GM23338 (cell line): Measurements from ENCODE around the gene FGD4. TPM values are rescaled to one million over a fixed set of nuclear protein-coding genes. Genes with fewer than 3 reads are reported as not detected.

Source experiments
- ATAC-seq: fragments of 200-7000 bp; cut with Tn5 transposase; 3 replicates; pipeline ENCODE4 v1.9.1; 2020
- DNase-seq: peaks from one replicate; pipeline ENCODE4 v3.0.0-alpha.2; 2015; ENCODE audit warnings: low spot score
- H2AFZ ChIP-seq: fragments of 200-600 bp; sonication (generic); 2 replicates; pipeline ENCODE4 v1.8.0; 2016; ENCODE audit warnings: antibody characterized with exemption, mild to moderate bottlenecking, moderate library complexity
- H3F3A ChIP-seq: fragments of 200-600 bp; sonication (generic); replicated peaks from 2 replicates; pipeline ENCODE4 v1.8.0; 2017; ENCODE audit warnings: antibody characterized with exemption, mixed run types, low read depth
- H3K27ac ChIP-seq: fragments of 200-600 bp; sonication (generic); 2 replicates; pipeline ENCODE4 v1.6.1; 2016; ENCODE audit warnings: low read depth
- H3K27me3 ChIP-seq: fragments of 200-600 bp; sonication (generic); 2 replicates; pipeline ENCODE4 v1.8.0; 2016; ENCODE audit warnings: mild to moderate bottlenecking, mixed run types, moderate library complexity; ENCODE audit not compliant: insufficient read depth
- H3K36me3 ChIP-seq: fragments of 200-600 bp; sonication (generic); 2 replicates; pipeline ENCODE4 v1.8.0; 2016; ENCODE audit warnings: mild to moderate bottlenecking; ENCODE audit not compliant: insufficient read depth
- H3K4me1 ChIP-seq: fragments of 200-600 bp; sonication (generic); 2 replicates; pipeline ENCODE4 v1.8.0; 2016; ENCODE audit warnings: mild to moderate bottlenecking, moderate library complexity; ENCODE audit not compliant: insufficient read depth
- H3K4me2 ChIP-seq: fragments of 200-600 bp; sonication (generic); 2 replicates; pipeline ENCODE4 v1.7.1; 2017; ENCODE audit warnings: mixed run types
- H3K4me3 ChIP-seq: fragments of 200-600 bp; sonication (generic); 2 replicates; pipeline ENCODE4 v1.6.1; 2016; ENCODE audit warnings: mixed run types
- H3K79me2 ChIP-seq: fragments of 200-600 bp; sonication (generic); replicated peaks from 2 replicates; pipeline ENCODE4 v1.8.0; 2017; ENCODE audit warnings: mild to moderate bottlenecking; ENCODE audit not compliant: insufficient read depth
- H3K9me2 ChIP-seq: fragments of 200-600 bp; sonication (generic); 2 replicates; pipeline ENCODE4 v1.8.0; 2017; ENCODE audit not compliant: insufficient read depth
- H4K20me1 ChIP-seq: fragments of 200-600 bp; sonication (generic); replicated peaks from 2 replicates; pipeline ENCODE4 v1.8.0; 2017; ENCODE audit warnings: mild to moderate bottlenecking; ENCODE audit not compliant: insufficient read depth
- H3K27ac Mint-ChIP-seq: 2 replicates; pipeline ENCODE4 v1.8.0; 2020; ENCODE audit warnings: inconsistent platforms, mild to moderate bottlenecking, moderate library complexity, mixed read lengths
- H3K27me3 Mint-ChIP-seq: 3 replicates; pipeline ENCODE4 v1.8.0; 2022; ENCODE audit warnings: low read depth, mild to moderate bottlenecking, moderate library complexity, mixed read lengths, inconsistent platforms; ENCODE audit not compliant: insufficient read depth, poor library complexity
- H3K36me3 Mint-ChIP-seq: 3 replicates; pipeline ENCODE4 v1.8.0; 2021; ENCODE audit warnings: low read depth, mild to moderate bottlenecking, inconsistent platforms, moderate library complexity, mixed read lengths
- H3K4me1 Mint-ChIP-seq: 3 replicates; pipeline ENCODE4 v1.8.0; 2020; ENCODE audit warnings: mild to moderate bottlenecking, inconsistent platforms, mixed read lengths
- H3K4me3 Mint-ChIP-seq: 3 replicates; pipeline ENCODE4 v1.8.0; 2021; ENCODE audit warnings: moderate library complexity, mild to moderate bottlenecking, inconsistent platforms, mixed read lengths
- H3K9me3 Mint-ChIP-seq: 3 replicates; pipeline ENCODE4 v1.8.0; 2020; ENCODE audit warnings: moderate library complexity, mild to moderate bottlenecking, inconsistent platforms, mixed read lengths
- CREB1 ChIP-seq: fragments of 250-450 bp; sonication (Bioruptor Pico); IDR thresholded peaks from 2 replicates; pipeline ENCODE4 v1.5.0; 2020; ENCODE audit warnings: low read depth, mild to moderate bottlenecking, moderate library complexity
- CTCF ChIP-seq, 2 experiments: fragments of 200-600 bp in 1 of 2; sonication (generic) in 1 of 2; conservative IDR thresholded peaks; 2 replicates each; pipeline versions ENCODE4 v1.5.1 to v1.6.1; 2016 to 2017; ENCODE audit warnings: antibody characterized with exemption in 2 of 2, low read depth in 2 of 2, mild to moderate bottlenecking in 2 of 2, moderate library complexity in 1 of 2
- ETS1 ChIP-seq: IDR thresholded peaks from 2 replicates; pipeline ENCODE4 v1.6.1; 2016; ENCODE audit warnings: antibody characterized with exemption
- EZH2 ChIP-seq: fragments of 200-600 bp; sonication (generic); IDR thresholded peaks from one replicate; pipeline ENCODE4 v1.8.0; 2017; ENCODE audit warnings: antibody characterized with exemption, mild to moderate bottlenecking, low read depth; ENCODE audit not compliant: unreplicated experiment
- EZH2phosphoT487 ChIP-seq: fragments of 200-600 bp; sonication (generic); IDR thresholded peaks from one replicate; pipeline ENCODE4 v1.8.1; 2018; ENCODE audit warnings: antibody characterized with exemption; ENCODE audit not compliant: unreplicated experiment
- JUNB ChIP-seq: IDR thresholded peaks from one replicate; pipeline ENCODE4 v1.6.1; 2016; ENCODE audit warnings: antibody characterized with exemption; ENCODE audit not compliant: unreplicated experiment
- NANOG ChIP-seq: IDR thresholded peaks from 2 replicates; pipeline ENCODE4 v1.6.1; 2016; ENCODE audit warnings: antibody characterized with exemption, borderline replicate concordance
- POLR2AphosphoS5 ChIP-seq: IDR thresholded peaks from 2 replicates; pipeline ENCODE4 v1.6.1; 2016; ENCODE audit warnings: antibody characterized with exemption, low read depth
- REST ChIP-seq: IDR thresholded peaks from one replicate; pipeline ENCODE4 v1.6.1; 2018; ENCODE audit warnings: antibody characterized with exemption; ENCODE audit not compliant: unreplicated experiment
- STAT1 ChIP-seq: IDR thresholded peaks from one replicate; pipeline ENCODE4 v1.6.1; 2016; ENCODE audit warnings: antibody characterized with exemption; ENCODE audit not compliant: unreplicated experiment
- ZNF114 ChIP-seq: fragments of 250-450 bp; sonication (Bioruptor Pico); IDR thresholded peaks from 2 replicates; pipeline ENCODE4 v1.5.0; 2020; ENCODE audit warnings: mild to moderate bottlenecking, moderate library complexity
- ZNF331 ChIP-seq: fragments of 250-450 bp; sonication (Bioruptor Pico); IDR thresholded peaks from 2 replicates; pipeline ENCODE4 v1.5.0; 2020; ENCODE audit warnings: low read depth, mild to moderate bottlenecking, moderate library complexity
- polyA plus RNA-seq: library from polyadenylated mRNA; unstranded; fragments of >200 nt; fragmentation: Nextera tagmentation; extraction: Ambion mirVana; gene quantifications from 2 replicates; pipeline ENCODE4 v1.2.1, GENCODE V29; 2016
- total RNA-seq: library from RNA; depleted of rRNA; stranded (reverse); fragments of >200 nt; shearing (Covaris generic); gene quantifications from 2 replicates; pipeline ENCODE4 v1.2.3, GENCODE V29; 2014

Gene FGD4
- total and polyA plus RNA-seq, 2 experiments from 2014 or later, result 24.3 to 54.3 TPM

GRCh38 chr12:32583534-32583933 lies 184.2 kb downstream of the FGD4 start (continued):
- TF ChIP-seq REST, result no peak

- H3K27ac ChIP-seq, result peak overlapping the region; percentile 73; the same call in 1 of the 2 replicates
- DNase-seq (no peak), ATAC-seq (peak; percentile 60)
- no peak overlapping the region for H2AFZ ChIP-seq
- no peaks in the 10 kb centered on the region for H3F3A ChIP-seq
- H3K4me1 ChIP-seq, result no peaks in the 10 kb centered on the region
- peaks cover 41% of the 10 kb centered on the region for H3K79me2 ChIP-seq
- Mint-ChIP-seq H3K9me3 (no peaks in the 10 kb centered on the region), H3K27ac (0 out of 2 replicates have a peak overlapping the region, but pooled peaks have one; percentile 5), H3K36me3 (peaks cover 28% of the 10 kb centered on the region), H3K4me1 (peaks cover 16% of the 10 kb centered on the region), H3K4me3 (no peak overlapping the region), H3K27me3 (peaks cover 2% of the 10 kb centered on the region)
- peaks cover 10% of the 10 kb centered on the region for H3K36me3 ChIP-seq
- peaks cover 4% of the 10 kb centered on the region; the same call in 1 of the 2 replicates for H4K20me1 ChIP-seq
- H3K4me2 ChIP-seq, result no peak overlapping the region
- no peak overlapping the region for H3K4me3 ChIP-seq
- no peaks in the 10 kb centered on the region for H3K27me3 ChIP-seq
- no peaks in the 10 kb centered on the region for H3K9me2 ChIP-seq
- TF ChIP-seq JUNB, result no peak
- TF ChIP-seq EZH2, result no peak
- TF ChIP-seq ETS1, result no peak
- TF ChIP-seq ZNF331, result no peak
- TF ChIP-seq REST, result no peak
- TF ChIP-seq POLR2AphosphoS5, result no peak
- TF ChIP-seq CREB1, result no peak
- no peak for TF ChIP-seq NANOG
- no peak for TF ChIP-seq STAT1
- TF ChIP-seq EZH2phosphoT487, result no peak
- no peak for TF ChIP-seq CTCF (conservative IDR thresholded peaks at IDR 0.05; ENCODE audit: low read depth in 2 of 2)
- TF ChIP-seq ZNF114 (CRISPR knock-in tag), result no peak
Measured at GRCh38 chr12:32585680-32586079, 186.3 kb downstream of the FGD4 start.
